NCI-H2107 treated with DMSO at 0.1 percent for 48 hours (cell line): ENCODE results near the gene C12orf56.

Experiments used
- DNase-seq: peaks from one replicate; lab custom pipeline; 2025; ENCODE audit not compliant: unreplicated experiment; lab: John Stamatoyannopoulos, UW

Gene C12orf56, protein sequence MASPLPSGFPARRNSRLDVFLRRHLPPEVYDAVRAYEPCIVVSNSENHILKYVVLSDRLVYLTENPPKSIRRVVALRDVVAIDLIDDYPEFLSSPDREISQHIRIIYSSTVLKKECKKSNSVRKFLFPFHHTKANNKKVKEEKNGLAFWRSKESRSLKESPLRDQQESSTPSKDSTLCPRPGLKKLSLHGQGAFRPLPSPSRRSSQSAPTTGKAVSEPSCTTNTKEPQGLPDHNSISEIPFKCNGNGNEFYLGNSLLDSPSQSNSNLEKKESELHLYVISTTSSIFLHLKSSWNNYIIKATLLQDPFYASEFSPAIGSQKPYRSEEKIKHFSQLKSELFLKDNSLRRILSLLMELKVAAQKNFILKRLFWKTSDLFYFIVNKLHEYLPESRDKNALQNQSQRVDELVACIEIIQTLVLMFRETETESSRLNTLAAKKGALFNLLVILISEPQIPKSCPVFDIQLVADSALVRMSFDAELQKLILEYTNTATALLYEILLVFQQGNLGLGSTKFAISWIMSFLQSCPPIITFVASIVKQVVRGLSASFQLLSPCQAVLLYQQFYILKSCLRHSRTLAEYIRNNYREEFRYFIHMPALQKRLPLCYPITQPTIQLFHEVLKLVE

DNA sequence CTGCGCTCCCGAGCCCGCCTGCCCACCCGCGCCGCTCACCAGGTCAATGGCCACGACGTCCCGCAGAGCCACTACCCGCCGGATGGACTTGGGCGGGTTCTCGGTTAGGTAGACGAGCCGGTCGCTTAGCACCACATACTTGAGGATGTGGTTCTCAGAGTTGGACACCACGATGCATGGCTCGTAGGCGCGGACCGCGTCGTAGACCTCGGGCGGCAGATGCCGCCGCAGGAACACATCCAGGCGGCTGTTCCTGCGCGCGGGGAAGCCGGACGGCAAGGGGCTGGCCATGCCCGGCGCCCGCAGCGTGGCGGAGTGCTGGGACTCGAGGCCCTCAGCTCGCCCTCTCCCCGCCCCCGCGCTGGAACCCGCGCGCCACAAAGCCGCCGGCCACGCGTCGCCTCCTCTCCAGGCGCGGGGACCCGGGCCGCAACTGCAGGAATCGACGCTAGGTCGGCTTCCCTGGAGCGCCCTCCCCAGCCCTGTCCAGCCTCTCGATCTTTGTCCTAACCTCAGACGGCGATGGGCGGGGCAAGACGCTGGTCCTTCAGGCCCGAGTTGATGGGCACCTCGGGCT, at the start of gene C12orf56:
Gene C12orf56, minus strand, starts transcription at position 484 of the 577 bp plus-strand sequence. Its CDS starts 193 bp downstream, at position 291.
- no peak for DNase-seq

DNA sequence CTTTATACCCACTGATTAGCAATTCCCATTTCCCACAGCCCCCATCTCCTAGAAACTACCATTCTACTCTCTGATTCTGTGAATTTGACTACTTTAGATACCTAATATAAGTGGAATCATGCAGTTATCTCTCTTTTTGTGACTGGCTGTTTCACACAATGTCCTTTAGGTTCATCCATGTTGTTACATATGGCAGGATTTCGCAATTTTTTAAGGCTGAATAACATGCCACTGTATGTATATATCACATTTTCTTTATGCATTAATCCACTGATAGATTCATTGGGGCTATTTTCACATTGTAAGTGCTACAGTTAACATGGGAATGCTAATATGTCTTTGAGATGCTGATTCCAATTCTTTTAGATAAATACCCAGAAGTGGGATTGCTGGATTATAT, 49.5 kb upstream of the C12orf56 start:
- no peak for DNase-seq

GRCh38 chr12:64433915-64434314, 43.4 kb upstream of the C12orf56 start:
- DNase-seq = no peak

DNA sequence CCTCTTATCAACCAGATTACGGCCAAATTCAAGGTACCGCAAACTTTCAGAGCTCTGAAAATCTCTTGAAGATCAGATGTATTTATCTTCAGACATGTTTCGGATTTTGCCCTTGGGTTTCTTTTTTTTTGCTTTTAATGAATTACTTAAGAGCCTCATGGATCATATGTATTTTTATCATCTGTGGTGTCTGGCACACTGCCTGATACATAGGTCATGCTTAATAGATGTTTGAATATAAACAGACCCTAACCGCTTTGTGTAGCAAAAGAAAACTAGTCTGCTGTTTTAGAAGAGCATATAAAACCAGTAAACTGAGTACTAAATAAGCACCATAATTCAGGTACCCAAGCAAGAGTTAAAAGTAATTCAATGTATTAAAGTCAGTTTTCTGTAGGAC, 41.2 kb upstream of the C12orf56 start:
- DNase-seq = no peak

DNA sequence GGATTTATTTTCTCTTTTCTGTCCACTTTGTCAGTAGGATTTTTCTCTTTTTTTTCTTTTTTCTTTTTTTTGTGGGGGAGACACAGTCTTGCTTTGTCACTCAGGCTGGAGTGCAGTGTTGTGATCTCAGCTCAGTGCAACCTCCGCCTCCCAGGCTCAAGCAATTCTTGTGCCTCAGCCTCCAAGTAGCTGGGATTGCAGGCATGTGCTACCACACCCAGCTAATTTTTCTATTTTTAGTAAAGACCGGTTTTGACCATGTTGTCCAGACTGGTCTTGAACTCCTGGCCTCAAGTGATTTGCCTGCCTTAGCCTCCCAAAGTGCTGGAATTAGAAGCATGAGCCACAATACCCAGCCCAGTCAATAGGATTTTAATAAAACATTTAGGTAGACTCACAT, 40.3 kb upstream of the C12orf56 start:
- no peak for DNase-seq

- no peak for DNase-seq
Observed at GRCh38 chr12:64428956-64429355, 38.4 kb upstream of the C12orf56 start.

DNA sequence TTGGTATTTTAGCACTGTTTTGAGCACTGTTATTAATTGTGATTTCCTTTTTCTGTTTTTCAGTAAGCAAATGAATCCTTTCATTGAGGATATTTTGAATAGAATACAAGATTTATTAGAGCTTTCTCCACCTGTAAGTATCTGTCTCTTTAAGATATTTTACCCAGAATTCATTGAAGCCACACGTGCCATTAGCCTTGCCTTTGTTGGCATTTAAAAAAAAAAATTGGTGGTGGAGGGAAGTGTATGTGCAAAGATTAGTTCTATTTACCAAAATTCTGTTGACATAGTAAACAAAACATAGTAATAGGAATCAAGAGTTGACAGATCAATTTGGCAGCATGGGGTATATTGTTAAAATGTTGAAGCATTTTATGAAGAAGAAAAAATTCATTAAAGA, 37.4 kb upstream of the C12orf56 start:
- DNase-seq = no peak

- no peak for DNase-seq
Observed at GRCh38 chr12:64419696-64420095, 29.1 kb upstream of the C12orf56 start.

DNA sequence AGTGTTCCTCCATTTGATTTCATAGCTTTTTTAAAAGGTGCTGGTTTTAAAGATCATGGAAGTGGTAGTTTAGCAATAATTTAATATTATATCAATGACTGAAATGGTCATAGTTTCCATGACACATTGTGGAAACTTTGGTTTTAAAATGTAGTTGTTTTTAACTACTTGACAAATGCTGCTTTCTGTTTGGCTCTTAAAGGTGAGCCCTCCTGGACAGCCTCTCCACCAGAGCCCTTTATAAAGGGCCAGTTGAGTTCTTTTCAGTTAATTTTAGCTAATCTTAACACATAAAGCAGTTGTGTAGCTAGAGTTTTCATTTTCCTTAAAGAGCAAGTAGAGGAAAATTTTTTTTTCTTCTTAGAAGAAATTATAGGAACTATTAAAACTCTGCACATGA, 27.7 kb upstream of the C12orf56 start:
- no peak for DNase-seq

- DNase-seq = no peak
Observed at GRCh38 chr12:64413884-64414283, 23.3 kb upstream of the C12orf56 start.

GRCh38 chr12:64412459-64412858, 21.9 kb upstream of the C12orf56 start:
- no peak for DNase-seq

DNA sequence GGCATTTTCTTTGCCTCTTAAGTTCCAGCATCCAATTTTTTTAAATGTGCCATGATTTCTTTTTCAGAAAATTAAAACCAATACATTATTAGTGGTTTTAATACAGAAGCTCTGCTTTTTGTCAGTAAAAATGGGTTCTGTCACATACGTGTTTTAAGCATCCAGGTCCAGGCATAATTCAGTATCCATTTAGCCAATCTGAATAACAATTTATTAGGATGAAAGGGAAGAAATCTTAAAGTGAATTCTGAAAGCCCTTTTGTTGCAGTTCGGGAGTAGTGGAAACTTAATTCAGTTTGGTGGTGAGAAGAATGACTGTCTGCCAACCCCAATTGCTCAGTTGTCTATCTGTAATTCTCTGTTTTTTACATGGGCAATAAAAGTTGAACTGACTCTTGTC, 20.9 kb upstream of the C12orf56 start:
- no peak for DNase-seq

DNA sequence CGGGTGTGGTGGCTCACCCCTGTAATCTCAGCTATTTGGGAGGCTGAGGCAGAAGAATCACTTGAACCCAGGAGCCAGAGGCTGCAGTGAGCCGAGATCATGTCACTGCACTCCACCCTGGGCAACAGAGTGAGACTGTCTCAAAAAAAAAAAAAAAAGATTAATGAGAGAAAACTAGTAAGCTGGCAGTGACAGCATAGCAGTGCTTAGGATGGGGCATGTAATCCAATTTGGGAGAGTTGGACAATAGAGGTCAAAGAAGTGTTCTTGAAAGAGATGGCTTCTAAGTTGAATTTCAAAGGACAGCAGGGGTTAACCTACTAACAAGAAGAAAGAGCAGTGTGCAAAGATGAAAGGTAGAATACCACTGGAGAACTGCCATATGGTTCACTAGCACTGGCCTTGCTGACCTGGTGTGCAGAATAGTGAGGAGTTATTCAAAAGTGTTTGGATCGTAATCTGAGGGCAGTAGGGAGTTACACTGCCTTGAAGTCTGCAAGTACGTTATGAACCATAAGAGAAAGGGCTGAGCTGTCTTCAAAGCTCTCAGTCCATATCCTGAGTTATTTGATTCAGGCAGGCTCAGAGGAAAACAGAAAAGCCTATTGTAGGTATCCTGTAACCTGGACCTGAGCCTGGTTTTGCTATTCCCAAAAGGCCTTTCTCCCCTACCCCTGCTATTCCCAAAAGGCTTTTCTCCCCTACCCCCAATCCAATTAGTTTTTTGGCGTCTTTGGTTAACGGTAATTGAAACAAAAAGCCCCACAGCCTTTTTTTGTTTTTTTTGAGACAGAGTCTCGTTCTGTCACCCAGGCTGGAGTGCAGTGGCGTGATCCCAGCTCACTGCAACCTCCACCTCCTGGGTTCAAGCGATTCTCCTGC, 17.0 kb upstream of the C12orf56 start:
- DNase-seq = peak; percentile 56

GRCh38 chr12:64404470-64405256, 14.1 kb upstream of the C12orf56 start:
- DNase-seq = peak; percentile 57

- DNase-seq = peak; percentile 87
Observed at GRCh38 chr12:64403707-64404469, 13.3 kb upstream of the C12orf56 start, which contains the start of gene XPOT. XPOT (plus strand) TSS chr12:64404392; CDS start chr12:64410036, 5,644 bp downstream.

- DNase-seq = no peak
Observed at GRCh38 chr12:64402181-64402580, 11.6 kb upstream of the C12orf56 start.

- peak; percentile 95 for DNase-seq
Observed at GRCh38 chr12:64400041-64400440, 9.5 kb upstream of the C12orf56 start.

DNA sequence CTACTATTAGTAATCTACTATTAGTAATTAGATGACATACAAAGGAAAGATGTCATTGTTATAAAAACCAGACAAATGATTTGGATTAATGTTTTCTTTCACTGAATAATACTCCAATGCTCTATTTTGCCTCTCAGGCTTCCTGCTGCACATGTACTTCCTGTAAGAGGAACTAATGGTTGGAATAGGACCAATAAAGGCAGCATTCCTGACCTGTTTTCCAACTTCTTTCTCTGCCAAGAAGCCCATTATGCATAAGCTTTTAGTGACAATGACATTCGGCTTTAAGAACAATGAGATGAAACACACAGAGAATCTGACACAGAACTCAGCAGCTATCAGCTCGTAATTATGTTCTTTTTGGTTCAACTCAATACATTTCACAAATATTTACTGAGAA, 5.2 kb upstream of the C12orf56 start:
- no peak for DNase-seq

DNA sequence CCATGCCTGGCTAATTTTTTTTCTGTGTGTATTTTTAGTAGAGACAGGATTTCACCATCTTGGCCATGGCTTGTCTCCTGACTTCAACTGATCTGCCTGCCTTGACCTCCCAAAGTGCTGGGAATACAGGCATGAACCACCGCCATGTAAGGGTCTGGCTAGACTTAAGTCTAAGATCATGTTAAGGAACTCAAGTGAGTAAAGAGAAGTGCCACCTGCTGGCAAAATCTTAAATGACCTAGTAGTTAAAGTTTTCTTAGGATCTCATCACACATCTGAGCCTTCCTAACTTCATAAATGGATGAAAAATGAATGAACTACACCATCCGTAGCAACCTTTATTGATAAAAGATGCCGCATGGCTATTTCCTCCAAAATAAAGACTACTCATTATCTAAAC, 1.7 kb upstream of the C12orf56 start:
- DNase-seq = no peak

DNA sequence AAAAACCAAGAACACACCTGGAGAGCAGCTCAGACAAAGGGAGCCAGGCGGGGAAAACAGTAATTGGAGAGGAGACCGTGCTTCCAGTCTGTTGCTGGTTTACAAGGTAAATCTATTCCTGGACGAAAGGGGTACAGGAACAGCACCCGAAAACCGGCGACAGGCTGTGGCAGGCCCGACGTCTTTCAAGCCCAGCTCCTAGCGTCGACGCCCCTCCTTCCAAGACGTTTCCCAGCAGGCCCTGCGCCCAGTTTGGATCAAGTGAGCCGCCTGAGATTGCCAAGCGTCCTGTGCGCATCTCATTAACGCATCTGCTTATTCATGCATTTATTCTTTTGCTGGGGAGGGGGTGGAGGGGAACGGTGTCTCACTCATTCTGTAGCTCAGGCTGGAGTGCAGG, 1.4 kb downstream of the C12orf56 start:
- peak; percentile 97 for DNase-seq
